CD14-positive monocyte (primary cell): ENCODE data around the gene KRTAP2-1. TPM values are rescaled to one million over a fixed set of nuclear protein-coding genes. Genes with fewer than 3 reads are reported as not detected.
"Not testable (repeated sequence)": the region's sequence is repeated elsewhere in the genome, so short reads cannot be mapped to it uniquely, and the experiment has no call there.

Source experiments
- DNase-seq, 3 donors: peaks; one replicate each; pipeline ENCODE4 v3.0.0-alpha.2; 2011 to 2022
- H2AFZ ChIP-seq: 2 replicates; pipeline ENCODE4 v1.6.0; 2012; ENCODE audit warnings: mild to moderate bottlenecking, low read depth, low read length, inconsistent platforms; ENCODE audit not compliant: insufficient read depth, poor library complexity, severe bottlenecking
- H3K27ac ChIP-seq, 2 donors: 1 replicate in 1 of 2; 2 replicates in 1 of 2; pipeline ENCODE4 v1.5.1; 2012 to 2013; ENCODE audit warnings: low read length in 2 of 2, control low read depth in 1 of 2, inconsistent platforms in 1 of 2, low read depth in 1 of 2, mild to moderate bottlenecking in 1 of 2
- H3K27me3 ChIP-seq, 2 donors: one replicate each; pipeline versions ENCODE4 v1.6.0 to v1.6.1; 2011 to 2013; ENCODE audit warnings: low read length in 2 of 2; ENCODE audit not compliant: control insufficient read depth in 2 of 2, insufficient read depth in 2 of 2
- H3K36me3 ChIP-seq, 2 donors: replicated peaks in 1 of 2; 1 replicate in 1 of 2; 2 replicates in 1 of 2; pipeline versions ENCODE4 v1.5.1 to v1.6.1; 2012 to 2013; ENCODE audit warnings: low read length in 2 of 2, control low read depth in 1 of 2, inconsistent platforms in 1 of 2, mild to moderate bottlenecking in 1 of 2; ENCODE audit not compliant: insufficient read depth in 2 of 2, control insufficient read depth in 1 of 2
- H3K4me1 ChIP-seq, 2 donors: 1 replicate in 1 of 2; 2 replicates in 1 of 2; pipeline versions ENCODE4 v1.5.1 to v1.6.1; 2012 to 2013; ENCODE audit warnings: low read length in 2 of 2, control low read depth in 1 of 2, inconsistent platforms in 1 of 2, mild to moderate bottlenecking in 1 of 2, moderate library complexity in 1 of 2; ENCODE audit not compliant: insufficient read depth in 2 of 2, control insufficient read depth in 1 of 2
- H3K4me2 ChIP-seq: replicated peaks from 2 replicates; pipeline ENCODE3; 2012; ENCODE audit warnings: low read length, moderate library complexity, mild to moderate bottlenecking; ENCODE audit not compliant: poor library complexity, severe bottlenecking; ENCODE audit errors: extremely low read depth
- H3K4me3 ChIP-seq, 3 experiments: fragments of 200-600 bp in 1 of 3; sonication (generic) in 1 of 3; replicated peaks in 1 of 3; 1 replicate in 2 of 3; 2 replicates in 1 of 3; pipeline ENCODE4 v1.5.1; 2011 to 2013; ENCODE audit warnings: low read length in 3 of 3, mild to moderate bottlenecking in 3 of 3, control low read depth in 2 of 3, low read depth in 2 of 3, inconsistent platforms in 1 of 3, moderate library complexity in 1 of 3
- H3K79me2 ChIP-seq: 2 replicates; pipeline ENCODE4 v1.6.0; 2012; ENCODE audit warnings: mild to moderate bottlenecking, control low read depth, inconsistent platforms, low read length, moderate library complexity; ENCODE audit not compliant: insufficient read depth
- H3K9ac ChIP-seq: 2 replicates; pipeline ENCODE4 v1.6.0; 2017; ENCODE audit warnings: low read length, mild to moderate bottlenecking; ENCODE audit not compliant: insufficient read depth, poor library complexity, severe bottlenecking
- H3K9me3 ChIP-seq, 2 donors: replicated peaks in 1 of 2; 1 replicate in 1 of 2; 2 replicates in 1 of 2; pipeline versions ENCODE4 v1.5.1 to v1.6.1; 2012 to 2013; ENCODE audit warnings: low read length in 2 of 2, control low read depth in 1 of 2; ENCODE audit not compliant: control insufficient read depth in 1 of 2, insufficient read depth in 1 of 2
- H4K20me1 ChIP-seq: 2 replicates; pipeline ENCODE4 v1.6.0; 2012; ENCODE audit warnings: mild to moderate bottlenecking, low read length, control low read depth, moderate library complexity; ENCODE audit not compliant: insufficient read depth
- H3K27ac Mint-ChIP-seq, 7 donors: one replicate each; pipeline ENCODE4 v1.8.0; 2020; ENCODE audit warnings: mild to moderate bottlenecking in 7 of 7, mixed read lengths in 7 of 7, moderate library complexity in 6 of 7, inconsistent platforms in 2 of 7
- H3K27me3 Mint-ChIP-seq, 3 donors: one replicate each; pipeline ENCODE4 v1.8.0; 2021 to 2022; ENCODE audit warnings: low read depth in 3 of 3, mild to moderate bottlenecking in 3 of 3, mixed read lengths in 3 of 3, moderate library complexity in 3 of 3, inconsistent platforms in 1 of 3
- H3K36me3 Mint-ChIP-seq, 2 donors: one replicate each; pipeline ENCODE4 v1.8.0; 2020; ENCODE audit warnings: mixed read lengths in 2 of 2, inconsistent platforms in 1 of 2, mild to moderate bottlenecking in 1 of 2
- H3K4me1 Mint-ChIP-seq: one replicate; pipeline ENCODE4 v1.8.0; 2020; ENCODE audit warnings: mild to moderate bottlenecking, mixed read lengths
- H3K4me3 Mint-ChIP-seq, 2 donors: one replicate each; pipeline ENCODE4 v1.8.0; 2020; ENCODE audit warnings: mild to moderate bottlenecking in 2 of 2, mixed read lengths in 2 of 2, moderate library complexity in 1 of 2
- H3K9me3 Mint-ChIP-seq, 7 donors: one replicate each; pipeline ENCODE4 v1.8.0; 2020 to 2022; ENCODE audit warnings: mixed read lengths in 7 of 7, mild to moderate bottlenecking in 6 of 7, moderate library complexity in 6 of 7, inconsistent platforms in 2 of 7
- CTCF ChIP-seq: fragments of 200-600 bp; IDR thresholded peaks from one replicate; pipeline ENCODE4 v1.8.0; 2022; ENCODE audit warnings: antibody characterized with exemption, mild to moderate bottlenecking
- WGBS: methylation state at CpG from one replicate; pipeline ENCODE4 v1.1.5; 2013; ENCODE audit warnings: missing lambda C conversion rate; ENCODE audit not compliant: insufficient coverage; 5-methylcytosine and 5-hydroxymethylcytosine counted together
- intact Hi-C, 2 donors: fragments of 100-400 bp; cut with micrococcal nuclease; formaldehyde crosslinking; loops; one replicate each; pipeline versions ENCODE4 v1.15.0 to v1.15.1; 2023
- polyA plus RNA-seq, 3 donors: library from polyadenylated mRNA; depleted of rRNA in 1 of 3; unstranded in 2 of 3; stranded (reverse) in 1 of 3; fragments of 300-500 nt in 2 of 3; fragments of >200 nt in 1 of 3; fragmentation: Illumina TruSeq in 2 of 3; gene quantifications; 1 replicate in 2 of 3; 2 replicates in 1 of 3; pipeline ENCODE4 v1.2.3, GENCODE V29; 2012 to 2021

The KRTAP2-1 gene
- polyA plus RNA-seq, 3 donors: not detected

GRCh38 chr17:41067281-41067680, 20.2 kb upstream of the KRTAP2-1 start:
- H2AFZ ChIP-seq: no peak overlapping the region
- no peak overlapping the region for H3K4me3 ChIP-seq
- H3K4me2 ChIP-seq: no peak overlapping the region
- intact Hi-C loops: no loop called here
- H3K9me3 Mint-ChIP-seq: peaks cover 0 to 3% (median 0%) of the 10 kb centered on the region in 7 donors
- H4K20me1 ChIP-seq: no peaks in the 10 kb centered on the region
- H3K27me3 Mint-ChIP-seq: peaks cover 0 to 3% (median 2%) of the 10 kb centered on the region in 3 donors
- H3K79me2 ChIP-seq: no peaks in the 10 kb centered on the region
- no peaks in the 10 kb centered on the region for H3K36me3 Mint-ChIP-seq
- peaks cover 3 to 4% of the 10 kb centered on the region in 2 donors for H3K27me3 ChIP-seq
- H3K4me1 ChIP-seq: no peaks in the 10 kb centered on the region
- no peak overlapping the region for H3K4me3 Mint-ChIP-seq
- no peaks in the 10 kb centered on the region for H3K4me1 Mint-ChIP-seq
- H3K9ac ChIP-seq: no peak overlapping the region
- DNase-seq: no peak
- H3K27ac Mint-ChIP-seq: no peak overlapping the region
- no peak overlapping the region for H3K27ac ChIP-seq
- no peaks in the 10 kb centered on the region for H3K36me3 ChIP-seq
- H3K9me3 ChIP-seq: no peaks in the 10 kb centered on the region
- no peak for TF ChIP-seq CTCF

- Histone ChIP-seq H3K27ac (no peak within 1 kb of the TSS), H3K4me3 (no peak within 1 kb of the TSS), H4K20me1 (no peaks in the 10 kb centered on the region), H3K9ac (no peak within 1 kb of the TSS), H3K4me2 (no peak within 1 kb of the TSS), H3K4me1 (no peaks in the 10 kb centered on the region), H3K36me3 (no peaks in the 10 kb centered on the region), H2AFZ (no peak within 1 kb of the TSS), H3K27me3 (peaks cover 4 to 7% of the 10 kb centered on the region in 2 donors), H3K9me3 (no peaks in the 10 kb centered on the region), H3K79me2 (no peaks in the 10 kb centered on the region)
- TF ChIP-seq CTCF: no peak
- 77% methylated on average over 3 of the region's 6 CpGs for WGBS
- no peak within 1 kb of the TSS for H3K27ac Mint-ChIP-seq
- peak in 1 of 3 donors; percentile 26 for DNase-seq
- peaks cover 0 to 2% (median 0%) of the 10 kb centered on the region in 7 donors for H3K9me3 Mint-ChIP-seq
- no peak within 1 kb of the TSS for H3K4me3 Mint-ChIP-seq
- H3K27me3 Mint-ChIP-seq: peaks cover 1 to 8% (median 5%) of the 10 kb centered on the region in 3 donors
- no peaks in the 10 kb centered on the region for H3K36me3 Mint-ChIP-seq
- H3K4me1 Mint-ChIP-seq: no peaks in the 10 kb centered on the region
- intact Hi-C loops: no loop called here
These were observed 18.9 kb upstream of the KRTAP2-1 start, which contains the start of gene KRTAP2-4 for GRCh38 chr17:41065829-41066624. KRTAP2-4 (minus strand) TSS chr17:41065879; CDS start chr17:41065845, 34 bp downstream.

- not testable (repeated sequence) for H3K9ac ChIP-seq
These were observed 18.0 kb upstream of the KRTAP2-1 start for GRCh38 chr17:41065016-41065689.

More at GRCh38 chr17:41065016-41065689, 18.0 kb upstream of the KRTAP2-1 start:
- H3K9me3 Mint-ChIP-seq, intact Hi-C loops, H3K4me3 ChIP-seq, H3K4me3 Mint-ChIP-seq, H3K27ac Mint-ChIP-seq, DNase-seq, H3K79me2 ChIP-seq, H3K36me3 ChIP-seq, H3K4me1 Mint-ChIP-seq, H2AFZ ChIP-seq, H3K36me3 Mint-ChIP-seq, H3K27ac ChIP-seq, H4K20me1 ChIP-seq, H3K9me3 ChIP-seq, H3K4me1 ChIP-seq, H3K4me2 ChIP-seq: not testable (repeated sequence)
- peaks cover 4 to 15% (median 12%) of the 10 kb centered on the region in 3 donors for H3K27me3 Mint-ChIP-seq
- H3K27me3 ChIP-seq: peaks cover 13 to 15% of the 10 kb centered on the region in 2 donors
- WGBS: 94% methylated on average over 2 of the region's 16 CpGs
